DOHH2 (cell line): ENCODE measurements around the gene SLC2A9.

ENCODE experiments used
- CTCF ChIP-seq: fragments of 200-600 bp; sonication (generic); IDR thresholded peaks from one replicate; pipeline ENCODE4 v1.5.1; 2014; ENCODE audit warnings: antibody characterized with exemption, mild to moderate bottlenecking, low read depth, low read length; ENCODE audit not compliant: poor library complexity, severe bottlenecking
- EZH2phosphoT487 ChIP-seq: fragments of 200-600 bp; sonication (generic); IDR thresholded peaks from 2 replicates; pipeline ENCODE4 v1.6.1; 2017; ENCODE audit warnings: borderline replicate concordance, mild to moderate bottlenecking, antibody characterized with exemption, low read length, moderate library complexity, mixed read lengths

- TF ChIP-seq CTCF (no peak), EZH2phosphoT487 (no peak)
These were observed 95.4 kb downstream of the SLC2A9 start for GRCh38 chr4:9925750-9926439.
